ENCODE results near the gene RPUSD4. TPM values are rescaled to one million over a fixed set of nuclear protein-coding genes. Genes with fewer than 3 reads are reported as not detected.

The RPUSD4 gene
- total and polyA plus RNA-seq, 8 donors = 14.5 to 31.4 (median 18.3) TPM

DNA sequence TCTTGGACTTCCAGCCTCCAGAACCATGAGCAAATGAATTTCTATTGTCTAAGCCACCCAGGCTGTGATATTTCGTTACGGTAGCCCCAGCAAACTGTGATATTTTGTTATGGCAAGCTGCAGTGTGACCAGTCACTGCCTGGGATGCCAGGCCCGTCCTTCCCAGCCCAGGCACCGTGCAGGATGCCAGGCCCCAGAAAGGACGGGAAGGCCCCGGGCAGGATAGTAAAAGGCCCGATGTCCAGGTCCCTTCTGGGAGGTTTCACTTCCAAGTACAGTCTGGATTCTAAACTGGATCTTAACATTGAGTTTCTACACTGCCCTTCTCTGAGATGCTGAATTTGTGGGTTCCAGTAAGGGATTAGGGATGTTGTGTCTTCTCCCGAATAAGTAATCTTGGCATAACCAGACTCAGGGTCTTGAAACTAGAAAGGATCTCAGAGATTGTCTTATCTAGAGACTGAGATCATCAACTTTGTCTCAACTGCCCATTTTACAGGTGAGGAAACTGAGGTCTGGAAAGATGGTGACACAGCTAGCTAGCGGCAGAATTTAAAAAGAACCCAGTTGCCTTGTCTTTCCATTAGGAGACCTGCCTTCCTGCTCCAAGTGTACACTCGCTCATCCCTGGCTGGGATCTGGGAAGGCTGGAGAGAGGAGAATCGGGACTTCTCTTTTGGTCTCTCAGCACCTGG, 19.9 kb downstream of the RPUSD4 start:
- intact Hi-C loops (cut with DNase I) = loop anchor here in 2 of 3 donors (5.0 to 10.0 kb wide), 2 partner anchors 137 to 269 kb away; no protein-coding TSS in a partner anchor
- TF ChIP-seq, protein P1, sequence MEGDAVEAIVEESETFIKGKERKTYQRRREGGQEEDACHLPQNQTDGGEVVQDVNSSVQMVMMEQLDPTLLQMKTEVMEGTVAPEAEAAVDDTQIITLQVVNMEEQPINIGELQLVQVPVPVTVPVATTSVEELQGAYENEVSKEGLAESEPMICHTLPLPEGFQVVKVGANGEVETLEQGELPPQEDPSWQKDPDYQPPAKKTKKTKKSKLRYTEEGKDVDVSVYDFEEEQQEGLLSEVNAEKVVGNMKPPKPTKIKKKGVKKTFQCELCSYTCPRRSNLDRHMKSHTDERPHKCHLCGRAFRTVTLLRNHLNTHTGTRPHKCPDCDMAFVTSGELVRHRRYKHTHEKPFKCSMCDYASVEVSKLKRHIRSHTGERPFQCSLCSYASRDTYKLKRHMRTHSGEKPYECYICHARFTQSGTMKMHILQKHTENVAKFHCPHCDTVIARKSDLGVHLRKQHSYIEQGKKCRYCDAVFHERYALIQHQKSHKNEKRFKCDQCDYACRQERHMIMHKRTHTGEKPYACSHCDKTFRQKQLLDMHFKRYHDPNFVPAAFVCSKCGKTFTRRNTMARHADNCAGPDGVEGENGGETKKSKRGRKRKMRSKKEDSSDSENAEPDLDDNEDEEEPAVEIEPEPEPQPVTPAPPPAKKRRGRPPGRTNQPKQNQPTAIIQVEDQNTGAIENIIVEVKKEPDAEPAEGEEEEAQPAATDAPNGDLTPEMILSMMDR (IDR thresholded peaks at IDR 0.05) = no peak
- FAIRE-seq (no peak), ATAC-seq (no peak), DNase-seq (peak in 1 of 6 donors; percentile 21)
- Histone ChIP-seq H3K36me3 (no peaks in the 10 kb centered on the region), H3K4me3 (no peak overlapping the region), H3K27me3 (no peaks in the 10 kb centered on the region), H3K27ac (no peak overlapping the region), H3K4me1 (no peaks in the 10 kb centered on the region), H3K9me3 (no peaks in the 10 kb centered on the region)
- WGBS, 2 donors = 92 to 96% methylated on average over 11 of the region's 11 CpGs

DNA sequence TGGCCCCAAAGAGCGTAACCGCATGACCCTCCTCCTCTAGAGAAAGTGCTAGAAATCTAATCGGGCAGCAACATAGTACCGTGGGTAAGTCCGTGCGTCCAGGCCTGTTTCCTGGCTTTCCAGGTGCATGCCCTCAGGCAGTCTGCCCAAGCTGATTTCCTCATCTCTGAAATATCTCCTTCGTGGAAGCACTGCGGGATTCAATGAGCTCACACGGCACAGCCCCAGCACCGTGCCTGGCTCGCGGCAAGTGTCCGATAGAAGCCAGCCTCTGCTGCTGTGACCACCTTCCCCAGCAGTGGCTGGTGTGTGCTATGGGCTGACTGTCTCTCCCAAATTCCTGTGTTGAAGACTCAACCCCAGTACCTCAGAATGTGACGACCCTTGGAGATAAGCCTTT, 20.7 kb downstream of the RPUSD4 start:
- Histone ChIP-seq H3K4me3 (no peak overlapping the region), H3K9me3 (no peaks in the 10 kb centered on the region), H3K4me1 (no peaks in the 10 kb centered on the region), H3K36me3 (no peaks in the 10 kb centered on the region), H3K27ac (no peak overlapping the region), H3K27me3 (no peaks in the 10 kb centered on the region)
- TF ChIP-seq, protein P1 (IDR thresholded peaks at IDR 0.05) = no peak
- DNase-seq (peak in 1 of 6 donors; percentile 35), FAIRE-seq (no peak), ATAC-seq (no peak)
- intact Hi-C loops (cut with DNase I) = loop anchor here in 2 of 3 donors (5.0 to 10.0 kb wide), 2 partner anchors 136 to 268 kb away; no protein-coding TSS in a partner anchor
- WGBS, 2 donors = 93 to 98% methylated on average over 14 of the region's 14 CpGs

DNA sequence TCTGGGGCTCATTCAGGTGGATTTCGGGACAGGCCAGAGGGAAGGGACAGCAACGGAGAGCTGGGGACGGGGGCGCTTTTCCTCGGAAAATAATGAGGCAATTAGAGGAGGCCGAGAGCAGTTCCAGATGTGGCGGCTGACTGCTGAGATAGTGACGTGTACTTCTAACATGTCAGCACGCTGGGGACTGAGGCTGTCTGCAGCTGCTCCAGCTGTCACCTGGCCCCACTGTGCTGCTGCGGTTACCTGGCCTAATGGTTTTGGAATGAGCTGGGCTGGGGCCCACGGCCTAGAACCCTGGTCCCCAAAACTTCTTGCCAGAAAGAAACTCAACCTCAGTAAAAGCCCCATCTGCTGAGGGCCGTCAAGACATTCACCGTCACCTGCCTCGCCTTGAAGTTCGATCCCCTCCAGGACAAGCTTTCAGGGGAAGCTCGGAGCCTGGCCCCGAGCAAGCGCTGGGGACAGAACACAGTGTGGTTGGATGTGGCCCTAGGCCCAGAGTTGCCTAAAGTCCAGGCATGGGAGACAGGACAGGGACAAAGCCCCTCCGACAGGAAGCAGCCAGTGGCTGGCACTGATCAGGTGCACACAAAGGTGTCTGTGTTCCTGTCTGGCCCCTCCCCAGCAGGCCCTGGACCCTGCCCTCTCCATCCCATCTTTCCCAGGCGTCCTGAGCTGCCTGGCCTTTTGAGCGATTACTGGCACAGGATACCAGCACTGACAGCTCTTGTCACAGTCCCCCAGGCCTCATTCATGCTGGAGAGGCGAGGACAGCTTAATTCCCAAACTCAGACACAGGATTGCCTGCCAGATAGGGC, 22.1 kb downstream of the RPUSD4 start:
- Histone ChIP-seq H3K36me3 (no peaks in the 10 kb centered on the region), H3K4me1 (no peaks in the 10 kb centered on the region), H3K27me3 (no peaks in the 10 kb centered on the region), H3K27ac (no peak overlapping the region), H3K9me3 (no peaks in the 10 kb centered on the region), H3K4me3 (no peak overlapping the region)
- WGBS, 2 donors = 86% methylated on average over 22 of the region's 22 CpGs
- no peak for FAIRE-seq
- intact Hi-C loops (cut with DNase I) = loop anchor here in 2 of 3 donors (5.0 to 10.0 kb wide), 2 partner anchors 252 to 265 kb away; no protein-coding TSS in a partner anchor
- peak in 2 of 6 donors; percentile 40 to 46 for DNase-seq
- TF ChIP-seq, protein P1 (IDR thresholded peaks at IDR 0.05) = no peak
- ATAC-seq = no peak

DNA sequence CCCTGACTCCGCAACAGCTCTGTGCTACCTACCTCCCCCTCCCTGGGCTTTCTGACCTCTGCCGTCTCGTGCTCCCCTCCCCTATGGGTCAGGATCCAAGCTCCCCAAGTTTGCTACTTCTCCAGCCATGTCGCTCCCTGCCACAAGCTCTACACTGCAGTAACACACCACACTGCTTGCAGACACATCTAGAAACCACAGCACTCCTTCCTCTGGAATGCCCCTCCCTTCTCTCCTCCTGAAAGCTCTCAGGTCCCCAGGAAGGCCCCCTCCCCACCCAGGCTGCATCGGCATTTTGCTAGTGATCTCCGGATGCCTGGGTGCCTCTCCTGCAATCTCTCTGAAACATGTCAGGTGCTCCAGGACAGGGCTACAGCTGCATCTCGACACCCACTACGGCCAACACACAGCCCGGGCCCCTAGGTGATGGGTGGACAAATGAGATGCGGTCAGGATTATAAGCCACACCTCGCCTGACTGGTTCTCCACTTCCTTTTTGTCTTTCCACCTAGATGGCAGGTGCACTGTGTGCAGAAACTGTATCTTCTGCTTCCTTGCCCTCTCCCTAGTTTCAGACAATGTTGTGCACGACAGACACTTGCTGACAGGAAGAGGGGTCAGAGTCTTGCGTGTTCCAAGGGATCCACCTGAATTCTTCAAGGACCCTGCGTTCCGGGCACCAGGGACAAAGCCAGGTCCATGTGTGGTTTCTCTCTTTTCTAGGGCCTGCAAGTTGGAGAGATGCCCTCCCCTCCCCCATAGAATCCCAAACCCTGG, 22.9 kb downstream of the RPUSD4 start:
- peak in 2 of 6 donors; percentile 30 to 35 for DNase-seq
- H3K4me1 ChIP-seq = no peaks in the 10 kb centered on the region
- no peaks in the 10 kb centered on the region for H3K9me3 ChIP-seq
- H3K4me3 ChIP-seq = no peak overlapping the region
- FAIRE-seq = no peak
- no peaks in the 10 kb centered on the region for H3K27me3 ChIP-seq
- TF ChIP-seq, protein P1 (IDR thresholded peaks at IDR 0.05) = no peak
- no peak for ATAC-seq
- 85 to 86% methylated on average over 15 of the region's 15 CpGs for WGBS, 2 donors
- H3K36me3 ChIP-seq = no peaks in the 10 kb centered on the region
- H3K27ac ChIP-seq = no peak overlapping the region
- intact Hi-C loops (cut with DNase I) = loop anchor here in 2 of 3 donors (5.0 to 10.0 kb wide), 2 partner anchors 251 to 264 kb away; no protein-coding TSS in a partner anchor

Data from pancreas (tissue), 10 donors.